ENCODE data around the gene PPIL1.

The PPIL1 gene

DNA sequence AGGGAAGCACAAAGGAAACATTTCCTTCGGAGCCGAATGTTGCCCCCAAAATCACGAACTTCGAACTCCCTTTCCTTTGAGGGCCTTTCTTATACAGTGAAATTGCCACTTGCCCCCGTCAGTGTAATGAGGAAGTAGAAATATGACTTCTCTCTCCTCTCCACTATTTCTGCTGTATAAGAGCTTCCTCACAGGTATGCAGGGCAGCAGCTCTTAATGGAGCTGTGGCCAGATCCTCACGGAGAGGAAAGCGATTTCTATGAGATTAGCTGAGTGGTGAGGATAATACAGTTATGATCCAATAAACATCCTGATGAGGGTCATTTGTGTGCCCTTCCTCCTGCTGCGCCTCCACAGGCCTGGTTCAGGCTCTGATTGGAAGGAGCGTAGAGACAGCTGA lies 24.6 kb downstream of the PPIL1 start:
- Mint-ChIP-seq H3K27me3 (peaks cover 18% of the 10 kb centered on the region), H3K4me1 (peaks cover 10% of the 10 kb centered on the region), H3K27ac (peak overlapping the region in 1 of 2 donors; percentile 61)

DNA sequence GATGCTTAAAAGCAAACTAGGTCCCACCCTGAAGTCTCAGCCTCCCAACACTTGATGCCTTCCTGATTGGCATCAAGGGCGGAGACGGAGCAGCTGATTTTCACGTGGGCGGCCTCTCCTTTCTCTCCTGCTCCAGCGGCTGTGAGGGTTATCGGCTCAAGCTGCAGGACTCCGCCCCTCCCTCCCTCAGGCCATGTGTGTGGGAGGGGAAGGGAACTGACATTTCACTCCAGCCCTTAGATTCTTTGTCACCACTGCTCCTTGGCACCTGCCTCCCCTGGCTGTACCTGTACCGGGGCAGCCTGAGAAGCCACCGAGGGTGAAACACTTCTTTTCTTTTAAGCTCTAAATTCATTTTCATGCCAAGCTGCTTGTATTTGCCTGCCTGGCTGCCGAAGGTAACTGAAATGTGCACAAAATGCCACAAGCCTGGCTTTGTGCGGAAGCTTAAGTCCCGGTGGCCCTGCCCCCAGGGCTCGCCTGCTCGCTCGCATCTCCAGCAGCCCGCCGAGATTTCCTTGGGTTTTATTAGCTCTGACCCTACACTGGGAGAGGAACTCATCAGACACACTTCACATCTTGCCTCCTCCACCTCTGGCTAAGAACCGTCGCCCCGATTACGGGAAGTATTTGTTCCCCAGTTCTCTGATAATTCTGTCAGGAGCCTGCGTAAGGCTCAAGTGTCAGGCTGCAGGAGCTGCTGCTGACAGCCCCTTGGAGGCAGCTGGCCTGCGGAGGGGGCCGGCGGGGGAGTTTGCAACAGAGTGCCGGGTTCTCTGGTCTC lies 25.8 kb downstream of the PPIL1 start:
- DNase-seq: no peak
- H3K27ac Mint-ChIP-seq: no peak overlapping the region
- ATAC-seq: no peak
- no peaks in the 10 kb centered on the region for H3K9me3 Mint-ChIP-seq
- H3K4me3 Mint-ChIP-seq: peak overlapping the region in 1 of 2 donors; percentile 3
- H3K4me1 Mint-ChIP-seq: peaks cover 10% of the 10 kb centered on the region
- peaks cover 18% of the 10 kb centered on the region for H3K27me3 Mint-ChIP-seq

More for the DNA sequence above, 24.6 kb downstream of the PPIL1 start:
- Mint-ChIP-seq H3K4me3 (no peak overlapping the region), H3K9me3 (no peaks in the 10 kb centered on the region)
- ATAC-seq: no peak
- no peak for DNase-seq

GRCh38 chr6:36847991-36848390 lies 26.6 kb downstream of the PPIL1 start:
- no peak for DNase-seq
- Mint-ChIP-seq H3K27ac (no peak overlapping the region), H3K27me3 (peaks cover 18% of the 10 kb centered on the region), H3K9me3 (no peaks in the 10 kb centered on the region), H3K4me1 (peaks cover 10% of the 10 kb centered on the region), H3K4me3 (no peak overlapping the region)
- no peak for ATAC-seq

DNA sequence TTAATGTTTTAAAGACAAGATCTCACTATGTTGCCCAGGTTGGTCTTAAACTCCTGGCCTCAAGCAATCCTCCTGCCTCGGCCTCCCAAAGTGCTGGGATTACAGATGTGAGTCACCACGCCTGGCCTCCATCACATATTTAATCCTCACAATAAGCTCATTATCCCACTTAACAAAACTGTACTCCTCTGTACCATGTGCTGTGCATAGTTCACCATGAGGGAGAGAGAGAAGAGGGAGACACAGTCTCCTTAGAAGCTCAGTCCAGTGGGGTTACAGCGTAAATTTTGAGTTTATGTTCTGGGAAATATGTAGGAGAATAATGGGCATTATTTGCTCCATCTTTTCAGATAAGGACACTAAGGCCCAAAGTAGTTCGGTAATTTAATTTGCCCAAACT lies 27.5 kb downstream of the PPIL1 start:
- ATAC-seq: no peak
- H3K4me1 Mint-ChIP-seq: peaks cover 10% of the 10 kb centered on the region
- H3K4me3 Mint-ChIP-seq: no peak overlapping the region
- H3K27ac Mint-ChIP-seq: no peak overlapping the region
- peaks cover 18% of the 10 kb centered on the region for H3K27me3 Mint-ChIP-seq
- no peak for DNase-seq
- H3K9me3 Mint-ChIP-seq: no peaks in the 10 kb centered on the region

- H3K27ac Mint-ChIP-seq: no peak overlapping the region
- H3K9me3 Mint-ChIP-seq: no peaks in the 10 kb centered on the region
- peaks cover 28% of the 10 kb centered on the region for H3K27me3 Mint-ChIP-seq
Measured at GRCh38 chr6:36845233-36845632, 29.4 kb downstream of the PPIL1 start.

GRCh38 chr6:36844232-36845170 lies 30.1 kb downstream of the PPIL1 start:
- peaks cover 28% of the 10 kb centered on the region for H3K27me3 Mint-ChIP-seq
- no peaks in the 10 kb centered on the region for H3K9me3 Mint-ChIP-seq
- no peak overlapping the region for H3K4me3 Mint-ChIP-seq
- ATAC-seq: no peak
- H3K4me1 Mint-ChIP-seq: peaks cover 23% of the 10 kb centered on the region
- DNase-seq: no peak
- H3K27ac Mint-ChIP-seq: no peak overlapping the region

More at GRCh38 chr6:36845233-36845632, 29.4 kb downstream of the PPIL1 start:
- Mint-ChIP-seq H3K4me1 (peaks cover 18% of the 10 kb centered on the region), H3K4me3 (no peak overlapping the region)
- ATAC-seq: no peak
- DNase-seq: no peak

- ATAC-seq: no peak
- Mint-ChIP-seq H3K9me3 (no peaks in the 10 kb centered on the region), H3K4me3 (no peak overlapping the region), H3K27ac (no peak overlapping the region), H3K27me3 (peaks cover 28% of the 10 kb centered on the region), H3K4me1 (peaks cover 24% of the 10 kb centered on the region)
- no peak for DNase-seq
Measured at GRCh38 chr6:36843170-36843569, 31.4 kb downstream of the PPIL1 start.

GRCh38 chr6:36841756-36842155 lies 32.8 kb downstream of the PPIL1 start:
- Mint-ChIP-seq H3K27me3 (peaks cover 42% of the 10 kb centered on the region), H3K9me3 (no peaks in the 10 kb centered on the region), H3K4me1 (peaks cover 24% of the 10 kb centered on the region), H3K27ac (no peak overlapping the region), H3K4me3 (no peak overlapping the region)
- DNase-seq (no peak), ATAC-seq (no peak)

DNA sequence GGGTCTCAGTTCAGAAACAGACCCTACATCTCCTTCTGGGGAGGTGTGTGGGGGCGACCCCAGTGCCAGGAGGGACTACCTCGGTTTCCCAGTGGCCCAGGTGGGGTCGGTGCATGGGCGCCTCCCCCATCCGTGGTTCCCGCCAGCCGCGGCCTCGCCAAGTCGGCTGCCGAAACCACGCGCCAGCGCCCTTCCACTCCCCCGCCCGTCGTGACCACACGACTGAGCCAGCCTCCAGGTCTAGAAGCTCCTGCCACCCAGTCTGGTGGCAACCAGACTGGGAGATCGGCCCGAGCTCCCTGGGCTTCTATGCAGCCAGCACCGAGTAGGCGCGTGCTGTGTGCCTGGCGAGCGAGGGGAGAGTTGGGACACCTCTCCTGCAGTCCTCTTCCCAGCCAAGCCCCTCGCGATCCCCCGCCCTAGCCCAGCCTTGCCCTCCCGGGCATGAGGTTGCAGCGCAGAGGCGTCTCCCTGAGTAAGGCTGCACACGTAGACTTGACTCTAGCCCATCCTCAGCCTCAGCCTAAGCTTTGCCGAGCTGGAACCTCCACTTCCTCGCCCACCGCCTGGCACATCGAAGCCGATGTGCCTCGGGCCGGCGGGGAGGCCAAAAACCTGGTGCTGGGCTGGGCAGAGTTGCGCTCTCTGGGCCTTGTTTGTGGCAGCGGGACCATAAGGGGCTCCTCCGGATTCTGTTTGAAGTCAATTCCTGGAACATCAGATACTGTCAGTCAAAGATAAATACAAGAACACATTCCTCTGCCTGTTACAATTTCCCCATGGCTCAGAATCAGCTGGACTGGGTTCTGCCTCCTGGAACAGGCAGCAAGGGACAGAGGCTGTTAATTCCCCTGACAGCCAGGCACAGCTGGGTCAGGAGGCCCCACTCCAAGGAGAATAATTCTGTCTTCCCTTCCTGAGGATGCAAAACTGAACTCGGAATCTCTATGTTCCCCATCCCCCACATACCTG lies 33.9 kb downstream of the PPIL1 start:
- Mint-ChIP-seq H3K9me3 (no peaks in the 10 kb centered on the region), H3K27me3 (peaks cover 49% of the 10 kb centered on the region), H3K4me3 (peak overlapping the region; percentile 67 to 79), H3K27ac (no peak overlapping the region), H3K4me1 (peaks cover 24% of the 10 kb centered on the region)
- DNase-seq (peak in 1 of 2 donors; percentile 18), ATAC-seq (peak; percentile 31)

DNA sequence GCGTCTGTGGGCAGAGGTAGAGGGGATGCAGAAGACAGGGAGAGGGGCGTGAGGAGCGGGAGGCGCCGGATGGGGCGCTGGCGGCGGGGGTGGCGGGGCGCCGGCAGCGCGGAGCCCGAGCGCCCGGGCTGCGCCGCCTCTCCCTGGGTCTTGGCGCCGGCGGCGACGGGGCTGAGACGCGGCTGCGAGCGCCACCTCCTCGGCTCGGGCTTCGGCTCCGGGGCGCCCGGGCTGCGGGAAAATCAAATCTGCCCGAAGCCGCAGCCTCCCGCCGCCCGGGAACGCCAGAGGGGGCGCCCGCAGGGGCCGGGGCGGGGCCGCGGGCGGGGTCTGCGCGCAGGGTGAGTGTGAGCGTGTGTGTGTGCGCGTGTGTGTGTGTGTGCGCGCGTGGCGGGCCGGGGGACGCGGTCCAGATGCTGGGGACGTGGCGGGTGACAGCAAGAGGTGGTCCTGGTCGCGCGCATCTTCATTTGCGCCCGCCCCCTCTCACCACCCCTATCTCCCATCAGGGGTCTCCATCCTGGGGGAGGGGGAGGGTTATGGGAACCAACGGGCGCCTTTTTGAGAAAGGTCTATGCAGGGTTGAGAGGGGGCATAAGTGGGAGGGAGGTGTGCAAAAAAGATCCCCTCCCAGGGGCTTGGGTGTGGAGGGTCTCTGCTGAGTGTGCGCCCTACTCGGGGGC lies 34.7 kb downstream of the PPIL1 start:
- peak; percentile 71 for ATAC-seq
- peak in 1 of 2 donors; percentile 21 for DNase-seq
- Mint-ChIP-seq H3K4me1 (peaks cover 24% of the 10 kb centered on the region), H3K27me3 (peaks cover 55% of the 10 kb centered on the region), H3K4me3 (peak overlapping the region; percentile 67 to 79), H3K9me3 (no peaks in the 10 kb centered on the region), H3K27ac (no peak overlapping the region)

DNA sequence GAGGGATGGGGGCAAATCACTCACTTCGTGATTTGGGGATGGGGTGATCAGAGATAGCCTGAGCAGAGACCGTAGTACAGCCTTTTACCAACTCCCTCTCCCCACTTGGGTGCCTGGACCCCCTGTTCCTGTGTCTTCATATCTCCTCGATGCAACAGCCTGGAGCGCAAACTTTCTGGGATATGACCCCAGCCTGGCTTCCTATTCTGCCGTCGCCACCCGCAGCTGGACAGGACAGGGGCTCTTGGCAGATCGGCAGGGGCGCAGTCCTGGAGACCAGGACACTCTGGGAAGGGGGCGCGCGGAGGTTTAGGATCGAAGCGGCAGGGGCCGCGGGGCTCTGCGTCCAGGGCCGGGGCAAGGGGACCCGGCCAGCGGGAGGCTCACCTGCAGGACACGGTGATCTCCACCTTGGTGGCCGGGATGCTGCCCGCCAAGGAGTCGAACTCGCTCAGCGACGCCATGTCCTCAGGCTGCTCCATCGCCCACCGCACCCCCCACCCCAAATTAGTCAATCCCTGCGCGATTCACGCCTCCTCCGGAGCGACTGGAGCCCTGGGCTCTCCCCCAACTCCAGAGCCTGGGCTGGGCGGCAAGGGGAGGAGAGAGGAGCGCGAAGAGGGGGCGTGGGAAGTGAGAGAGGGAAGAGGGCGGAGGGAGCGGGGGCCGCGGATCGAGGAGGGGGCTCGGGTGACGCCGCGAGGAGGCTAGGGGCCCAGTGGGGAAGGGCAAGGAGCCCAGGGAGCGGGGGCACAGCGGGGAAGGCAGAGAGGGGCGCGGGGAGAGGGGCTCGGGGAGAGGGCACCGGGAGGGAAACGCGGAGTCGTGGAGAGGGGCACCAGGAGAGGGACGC lies 35.5 kb downstream of the PPIL1 start, which contains the start of gene CPNE5:
TSS of gene CPNE5 (minus strand) at position 549 of the 853 bp plus-strand sequence. CDS start at position 482, 67 bp downstream.
- Mint-ChIP-seq H3K4me3 (peak within 1 kb of the TSS; percentile 67 to 79), H3K4me1 (peaks cover 24% of the 10 kb centered on the region), H3K9me3 (no peaks in the 10 kb centered on the region), H3K27me3 (peaks cover 57% of the 10 kb centered on the region), H3K27ac (no peak within 1 kb of the TSS)
- DNase-seq (no peak), ATAC-seq (peak; percentile 34)

- Mint-ChIP-seq H3K4me1 (peaks cover 24% of the 10 kb centered on the region), H3K27ac (no peak overlapping the region), H3K27me3 (peaks cover 57% of the 10 kb centered on the region), H3K4me3 (no peak overlapping the region), H3K9me3 (no peaks in the 10 kb centered on the region)
- no peak for ATAC-seq
- no peak for DNase-seq
Measured at GRCh38 chr6:36837686-36838085, 36.9 kb downstream of the PPIL1 start.

DNA sequence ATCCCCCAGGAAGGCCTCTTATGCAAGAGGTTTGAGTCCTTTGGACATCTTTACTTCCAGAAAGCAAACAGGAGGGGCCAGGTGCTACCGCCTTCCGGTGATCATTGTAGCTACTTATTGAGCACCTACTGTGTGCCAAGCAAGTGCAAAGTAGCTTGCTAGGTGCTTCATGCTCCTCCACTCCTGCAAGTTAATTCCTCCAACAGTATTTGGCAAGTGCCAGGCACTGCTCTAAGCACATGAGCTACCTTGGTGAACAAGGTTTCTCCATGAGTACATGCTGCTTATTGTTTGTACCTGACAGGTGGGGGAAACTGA lies 37.6 kb downstream of the PPIL1 start:
- no peak for DNase-seq
- no peak for ATAC-seq
- peaks cover 57% of the 10 kb centered on the region for H3K27me3 Mint-ChIP-seq
- peaks cover 24% of the 10 kb centered on the region for H3K4me1 Mint-ChIP-seq
- no peaks in the 10 kb centered on the region for H3K9me3 Mint-ChIP-seq
- H3K27ac Mint-ChIP-seq: no peak overlapping the region
- H3K4me3 Mint-ChIP-seq: no peak overlapping the region

All from stimulated activated naive CD8-positive, alpha-beta T cell treated with anti-CD3 and anti-CD28 coated beads, Interleukin-15, amount 100 ng/mL, for 72 hours (primary cell).